ENCODE measurements around the gene BANP. TPM values are rescaled to one million over a fixed set of nuclear protein-coding genes. Genes with fewer than 3 reads are reported as not detected.
A peak's percentile ranks its signal among the peaks of the same experiment; 100 is the strongest.
"Not testable (repeated sequence)": the region's sequence is repeated elsewhere in the genome, so short reads cannot be mapped to it uniquely, and the experiment has no call there.

Gene BANP
- total RNA-seq, 1 donor from 2014 or later, result 29.7 TPM

DNA sequence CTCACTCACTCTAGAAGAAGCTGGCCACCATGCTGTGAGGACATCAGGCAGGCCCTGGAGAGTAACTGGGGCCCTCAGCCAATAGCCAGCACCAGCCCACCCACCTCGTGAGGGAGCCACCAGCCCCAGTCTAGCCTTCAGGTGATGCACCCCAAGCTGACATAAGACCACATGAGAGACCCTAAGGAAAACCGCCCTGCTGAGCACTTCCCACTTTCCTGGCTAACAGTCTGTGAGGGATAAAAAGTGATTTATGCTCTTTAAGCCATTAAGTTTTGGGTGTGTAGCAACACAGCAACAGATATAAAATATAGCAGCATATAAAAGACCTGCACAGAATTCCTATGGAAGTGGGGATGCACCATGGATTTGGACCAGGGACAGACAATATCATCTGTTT is 145.4 kb downstream of the BANP start:
- H3K27ac ChIP-seq; H3K36me3 ChIP-seq; DNase-seq; H3K4me1 ChIP-seq; H3K4me3 ChIP-seq; intact Hi-C loops (cut with DNase I); ATAC-seq: not testable (repeated sequence)
- Histone ChIP-seq H3K27me3 (ENCODE audit: low read depth) (peaks cover 21% of the 10 kb centered on the region), H3K9me3 (peaks cover 14% of the 10 kb centered on the region)

DNA sequence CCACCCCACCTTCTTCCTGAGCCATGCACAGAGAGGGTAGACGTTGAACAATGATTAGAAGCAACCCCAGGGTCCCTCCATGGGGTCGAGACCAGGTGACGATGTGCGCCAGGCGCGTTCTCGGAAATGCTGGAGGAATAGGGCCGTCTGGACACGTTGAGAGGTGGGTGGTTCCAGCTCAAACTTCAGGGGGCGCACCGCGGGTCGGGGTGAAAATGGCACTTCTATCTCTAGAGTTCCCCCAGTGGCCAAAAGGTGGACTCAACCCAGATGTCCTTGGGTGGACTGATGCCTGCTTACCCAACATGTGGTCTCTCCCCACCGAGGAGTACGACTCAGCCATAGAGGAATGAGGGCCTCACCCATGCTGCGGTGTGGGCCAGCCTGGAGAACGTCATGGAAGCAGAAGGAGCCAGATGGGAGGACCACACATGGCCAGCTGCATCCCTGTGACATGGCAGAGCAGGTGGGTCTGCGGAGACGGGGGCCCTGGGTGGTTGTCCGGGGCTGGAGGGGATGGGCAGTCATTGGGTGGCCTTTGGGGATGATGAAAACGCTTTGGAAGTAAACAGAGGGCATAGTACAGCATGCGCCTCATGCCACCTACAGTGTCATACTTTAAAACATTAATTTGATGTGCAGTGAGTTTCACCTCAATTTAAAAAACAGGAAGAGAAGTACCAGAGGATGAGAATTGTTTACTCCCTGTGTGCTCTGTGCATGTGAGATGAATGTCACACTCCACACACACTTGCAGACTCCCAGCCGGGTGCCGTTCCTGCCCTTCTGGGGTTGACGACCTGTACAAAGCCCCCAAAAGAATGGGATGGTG is 147.7 kb downstream of the BANP start:
- H3K4me1 ChIP-seq; DNase-seq; intact Hi-C loops (cut with DNase I); H3K4me3 ChIP-seq; H3K36me3 ChIP-seq; H3K27ac ChIP-seq; ATAC-seq: not testable (repeated sequence)
- peaks cover 14% of the 10 kb centered on the region for H3K9me3 ChIP-seq
- peaks cover 21% of the 10 kb centered on the region for H3K27me3 ChIP-seq (ENCODE audit: low read depth)

DNA sequence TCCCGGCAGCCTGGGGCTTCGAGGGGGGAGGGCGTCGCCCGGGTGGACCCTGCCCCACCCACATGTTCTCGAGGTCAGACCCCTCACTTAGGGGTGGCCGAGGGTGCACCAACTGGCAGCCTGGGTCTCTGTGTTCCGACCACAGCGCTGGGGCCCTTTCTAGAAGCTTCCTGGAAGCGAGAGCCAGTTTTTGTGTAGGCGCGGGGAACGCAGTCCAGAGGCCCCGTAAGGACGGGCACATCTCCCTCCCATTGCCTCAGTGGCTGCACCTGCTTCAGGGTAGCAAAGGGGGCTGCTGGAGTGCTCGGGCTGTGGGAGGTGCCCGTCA is 148.3 kb downstream of the BANP start:
- Histone ChIP-seq H3K9me3 (peaks cover 14% of the 10 kb centered on the region), H3K4me3 (no peak overlapping the region), H3K36me3 (no peaks in the 10 kb centered on the region), H3K4me1 (no peaks in the 10 kb centered on the region), H3K27ac (no peak overlapping the region), H3K27me3 (ENCODE audit: low read depth) (peaks cover 21% of the 10 kb centered on the region)
- TF ChIP-seq, protein P1, sequence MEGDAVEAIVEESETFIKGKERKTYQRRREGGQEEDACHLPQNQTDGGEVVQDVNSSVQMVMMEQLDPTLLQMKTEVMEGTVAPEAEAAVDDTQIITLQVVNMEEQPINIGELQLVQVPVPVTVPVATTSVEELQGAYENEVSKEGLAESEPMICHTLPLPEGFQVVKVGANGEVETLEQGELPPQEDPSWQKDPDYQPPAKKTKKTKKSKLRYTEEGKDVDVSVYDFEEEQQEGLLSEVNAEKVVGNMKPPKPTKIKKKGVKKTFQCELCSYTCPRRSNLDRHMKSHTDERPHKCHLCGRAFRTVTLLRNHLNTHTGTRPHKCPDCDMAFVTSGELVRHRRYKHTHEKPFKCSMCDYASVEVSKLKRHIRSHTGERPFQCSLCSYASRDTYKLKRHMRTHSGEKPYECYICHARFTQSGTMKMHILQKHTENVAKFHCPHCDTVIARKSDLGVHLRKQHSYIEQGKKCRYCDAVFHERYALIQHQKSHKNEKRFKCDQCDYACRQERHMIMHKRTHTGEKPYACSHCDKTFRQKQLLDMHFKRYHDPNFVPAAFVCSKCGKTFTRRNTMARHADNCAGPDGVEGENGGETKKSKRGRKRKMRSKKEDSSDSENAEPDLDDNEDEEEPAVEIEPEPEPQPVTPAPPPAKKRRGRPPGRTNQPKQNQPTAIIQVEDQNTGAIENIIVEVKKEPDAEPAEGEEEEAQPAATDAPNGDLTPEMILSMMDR (IDR thresholded peaks at IDR 0.05), result no peak
- intact Hi-C loops (cut with DNase I), result no loop called here
- ATAC-seq (no peak), DNase-seq (no peak)

GRCh38 chr16:88099956-88100355 is 148.7 kb downstream of the BANP start:
- H3K4me1 ChIP-seq; H3K4me3 ChIP-seq; DNase-seq; intact Hi-C loops (cut with DNase I); ATAC-seq; H3K36me3 ChIP-seq; H3K27ac ChIP-seq: not testable (repeated sequence)
- Histone ChIP-seq H3K9me3 (peaks cover 14% of the 10 kb centered on the region), H3K27me3 (ENCODE audit: low read depth) (peaks cover 21% of the 10 kb centered on the region)

DNA sequence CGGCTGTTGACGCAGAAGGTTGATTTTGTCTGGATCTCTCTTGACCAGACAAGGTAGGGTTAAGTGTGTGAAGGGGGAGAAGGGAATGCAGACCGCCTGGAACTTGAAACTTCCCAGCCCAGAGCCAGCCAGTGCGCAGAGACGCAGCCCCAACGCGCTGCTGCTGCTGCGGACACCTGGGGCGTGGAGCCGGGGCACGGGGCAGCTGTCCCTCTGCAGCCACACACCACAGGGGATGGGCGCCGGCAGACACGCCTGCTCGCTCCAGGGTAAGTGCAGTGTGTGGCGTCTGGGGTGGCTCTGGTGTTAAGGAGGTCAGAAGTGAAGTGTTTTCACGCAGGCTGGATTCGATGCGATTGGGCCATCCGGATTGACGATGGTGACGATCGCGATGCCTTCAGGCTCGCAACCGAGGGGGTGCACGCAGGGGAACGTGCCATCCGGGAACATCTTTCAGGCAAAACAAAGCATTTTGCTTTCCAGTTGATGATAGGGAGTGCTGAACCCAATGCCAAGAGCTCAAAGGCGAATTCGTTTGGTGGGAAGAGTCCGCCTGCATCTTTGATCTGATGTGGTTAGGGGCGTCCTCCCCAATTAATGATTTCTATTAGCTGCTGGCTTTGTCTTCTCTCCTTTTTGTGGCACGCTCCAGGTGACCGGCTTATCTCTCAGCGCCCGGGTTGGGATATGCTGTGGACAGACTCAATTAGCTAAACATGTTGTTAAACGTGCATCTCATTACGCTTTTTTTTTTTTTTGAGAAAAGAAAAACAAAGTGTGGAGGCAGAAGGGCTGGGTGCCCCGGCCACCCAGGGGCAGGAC is 149.8 kb downstream of the BANP start:
- ATAC-seq (peak in 1 of 2 donors; percentile 33), DNase-seq (peak; percentile 15)
- peaks cover 21% of the 10 kb centered on the region for H3K27me3 ChIP-seq (ENCODE audit: low read depth)
- peaks cover 12% of the 10 kb centered on the region for H3K9me3 ChIP-seq
- H3K27ac ChIP-seq; H3K4me3 ChIP-seq; H3K4me1 ChIP-seq; H3K36me3 ChIP-seq; intact Hi-C loops (cut with DNase I): not testable (repeated sequence)

DNA sequence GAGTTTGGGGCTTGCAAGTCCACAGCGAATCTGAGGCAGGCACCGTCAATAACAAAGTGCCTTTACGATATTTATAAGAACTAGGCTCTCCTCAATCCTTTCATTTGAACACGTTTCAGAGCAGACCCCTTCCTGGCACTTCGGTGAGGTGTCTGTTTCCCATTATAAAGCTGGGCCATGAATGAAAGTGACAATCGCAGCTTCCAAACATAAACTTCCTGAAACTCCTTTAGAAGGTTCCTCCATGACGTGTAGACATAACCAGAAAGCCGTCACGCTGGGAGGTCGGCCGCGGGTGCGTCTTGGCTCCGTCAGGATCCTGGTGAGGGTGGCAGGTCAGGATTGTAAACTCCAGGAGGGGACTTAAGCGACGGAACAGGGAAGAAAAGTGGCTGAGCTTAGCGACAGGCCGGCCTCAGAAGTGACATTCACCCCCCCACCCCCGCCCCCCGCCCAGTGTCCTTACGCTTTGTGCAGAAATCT is 150.4 kb downstream of the BANP start:
- H3K4me3 ChIP-seq; H3K9me3 ChIP-seq; H3K27ac ChIP-seq; H3K36me3 ChIP-seq; ATAC-seq; H3K4me1 ChIP-seq; intact Hi-C loops (cut with DNase I): not testable (repeated sequence)
- peaks cover 21% of the 10 kb centered on the region for H3K27me3 ChIP-seq (ENCODE audit: low read depth)
- DNase-seq, result peak; percentile 37

GRCh38 chr16:88102597-88102996 is 151.4 kb downstream of the BANP start:
- TF ChIP-seq, protein P1 (IDR thresholded peaks at IDR 0.05), result no peak
- intact Hi-C loops (cut with DNase I), result no loop called here
- peak; percentile 28 for DNase-seq
- no peaks in the 10 kb centered on the region for H3K36me3 ChIP-seq
- ATAC-seq, result no peak
- H3K9me3 ChIP-seq, result no peaks in the 10 kb centered on the region
- no peak overlapping the region for H3K27ac ChIP-seq
- H3K27me3 ChIP-seq (ENCODE audit: low read depth), result peaks cover 21% of the 10 kb centered on the region
- no peak overlapping the region for H3K4me3 ChIP-seq
- H3K4me1 ChIP-seq, result no peaks in the 10 kb centered on the region

DNA sequence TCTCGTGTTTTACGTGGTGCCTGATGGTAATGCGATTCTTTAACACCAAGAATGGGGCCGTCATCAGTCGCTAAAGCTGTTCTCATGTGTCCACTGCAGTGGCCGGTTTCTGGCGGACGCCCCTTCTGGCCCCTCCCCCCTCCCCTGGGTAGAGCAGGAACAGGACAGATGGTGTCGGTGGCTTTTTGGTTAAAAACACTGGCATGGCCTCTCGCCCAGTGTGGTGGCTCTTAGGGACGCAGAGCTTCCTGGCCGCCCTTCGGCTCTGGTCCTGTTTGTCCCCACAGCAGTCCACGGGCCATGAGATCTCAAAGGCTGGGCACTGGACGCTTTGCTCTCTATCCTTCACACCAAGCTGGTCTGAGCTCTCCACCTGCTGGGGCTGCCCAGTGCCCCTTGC is 151.8 kb downstream of the BANP start:
- DNase-seq (peak; percentile 28), ATAC-seq (no peak)
- intact Hi-C loops (cut with DNase I), result no loop called here
- H3K27ac ChIP-seq, result no peak overlapping the region
- H3K36me3 ChIP-seq, result no peaks in the 10 kb centered on the region
- no peaks in the 10 kb centered on the region for H3K9me3 ChIP-seq
- no peaks in the 10 kb centered on the region for H3K4me1 ChIP-seq
- H3K4me3 ChIP-seq, result no peak overlapping the region
- H3K27me3 ChIP-seq (ENCODE audit: low read depth), result peaks cover 21% of the 10 kb centered on the region
- TF ChIP-seq, protein P1 (IDR thresholded peaks at IDR 0.05), result no peak

Measured in lower lobe of right lung (tissue), 2 donors.